HepG2 (cell line): Measurements from ENCODE around the gene SND1. TPM values are rescaled to one million over a fixed set of nuclear protein-coding genes. Genes with fewer than 3 reads are reported as not detected.
A peak's percentile ranks its signal among the peaks of the same experiment; 100 is the strongest.

ENCODE experiments used
- ATAC-seq: fragments of 200-7000 bp; cut with Tn5 transposase; 3 replicates; pipeline ENCODE4 v1.9.1; 2020; ENCODE audit warnings: mild to moderate bottlenecking, moderate library complexity
- BruUV-seq: library from RNA; stranded (reverse); fragments of 400-500 nt; replicated peaks from 2 replicates; lab custom pipeline; 2021; lab: Mats Ljungman, UMichigan
- CTCF ChIA-PET: fragments of 300-600 bp; formaldehyde crosslinking; extraction: SDS; loops from one replicate; lab custom pipeline; 2021; ENCODE audit warnings: low total read pairs, inconsistent platforms, low intra/inter-chr PET ratio; lab: Yijun Ruan, JAX
- POLR2A ChIA-PET: fragments of 350-600 bp; sonication (Branson Sonifier 250); formaldehyde crosslinking; loops from one replicate; lab custom pipeline; 2020; ENCODE audit warnings: antibody characterized with exemption, inconsistent platforms; lab: Yijun Ruan, JAX
- DNase-seq: peaks from one replicate; pipeline ENCODE4 v3.0.0-alpha.2; 2015; ENCODE audit warnings: low spot score
- FAIRE-seq: peaks from 3 replicates; lab custom pipeline; 2011; peaks lifted over from hg19 to GRCh38; lab: Jason Lieb, UNC
- H2AFZ ChIP-seq: one replicate; pipeline ENCODE4 v1.6.1; 2011; ENCODE audit warnings: low read length, inconsistent platforms
- H3K27ac ChIP-seq: fragments of 300-600 bp; 3 replicates; pipeline ENCODE4 v1.8.0; 2011; ENCODE audit warnings: mixed run types, mild to moderate bottlenecking, mixed read lengths, low read length, inconsistent platforms; ENCODE audit not compliant: insufficient read depth; ENCODE audit errors: extremely low read length
- H3K27me3 ChIP-seq, 2 experiments: fragments of 200-600 bp in 1 of 2; 2 replicates in 1 of 2; 3 replicates in 1 of 2; pipeline versions ENCODE4 v1.6.0 to v1.8.0; 2011; ENCODE audit warnings: low read length in 2 of 2, mild to moderate bottlenecking in 2 of 2, moderate library complexity in 2 of 2, inconsistent platforms in 1 of 2; ENCODE audit not compliant: insufficient read depth in 2 of 2, control insufficient read depth in 1 of 2
- H3K36me3 ChIP-seq, 2 experiments: fragments of 200-600 bp in 1 of 2; replicated peaks in 1 of 2; 2 replicates in 1 of 2; 3 replicates in 1 of 2; pipeline versions ENCODE4 v1.5.1 to v1.8.0; 2011; ENCODE audit warnings: low read length in 2 of 2, inconsistent platforms in 1 of 2; ENCODE audit not compliant: insufficient read depth in 2 of 2, control insufficient read depth in 1 of 2
- H3K4me1 ChIP-seq: 2 replicates; pipeline ENCODE4 v1.5.1; 2012; ENCODE audit warnings: low read length, inconsistent platforms; ENCODE audit not compliant: insufficient read depth
- H3K4me2 ChIP-seq: 2 replicates; pipeline ENCODE4 v1.6.0; 2011; ENCODE audit warnings: low read depth, low read length, inconsistent platforms
- H3K4me3 ChIP-seq, 3 experiments: fragments of 200-600 bp in 1 of 3; sonication (generic), shearing (Covaris generic) in 1 of 3; replicated peaks in 1 of 3; 2 replicates each; pipeline ENCODE4 v1.5.1; 2011 to 2016; ENCODE audit warnings: low read length in 3 of 3, inconsistent platforms in 2 of 3, low read depth in 2 of 3, mild to moderate bottlenecking in 2 of 3, control low read depth in 1 of 3, mixed read lengths in 1 of 3; ENCODE audit not compliant: insufficient read depth in 1 of 3
- H3K79me2 ChIP-seq: one replicate; pipeline ENCODE4 v1.6.1; 2011; ENCODE audit warnings: low read length, inconsistent platforms; ENCODE audit not compliant: insufficient read depth
- H3K9ac ChIP-seq: 2 replicates; pipeline ENCODE4 v1.6.0; 2011; ENCODE audit warnings: mild to moderate bottlenecking, low read depth, low read length, inconsistent platforms; ENCODE audit not compliant: insufficient read depth
- H3K9me3 ChIP-seq: 2 replicates; pipeline ENCODE4 v1.5.1; 2012; ENCODE audit warnings: mild to moderate bottlenecking, low read length
- H4K20me1 ChIP-seq: 2 replicates; pipeline ENCODE4 v1.6.0; 2011; ENCODE audit warnings: inconsistent platforms, mild to moderate bottlenecking, low read length, moderate library complexity; ENCODE audit not compliant: insufficient read depth
- ARID3A ChIP-seq: IDR thresholded peaks from 2 replicates; pipeline ENCODE4 v1.6.1; 2012; ENCODE audit warnings: low read depth, low read length, improper control_type of control experiment
- DPF2 ChIP-seq: sonication (generic); formaldehyde crosslinking; IDR thresholded peaks from 2 replicates; pipeline ENCODE4 v1.4.0; 2020; ENCODE audit warnings: mild to moderate bottlenecking, low read depth, missing genetic modification reagents, borderline replicate concordance
- DRAP1 ChIP-seq: IDR thresholded peaks from 2 replicates; pipeline ENCODE4 v1.6.1; 2016; ENCODE audit warnings: missing genetic modification reagents, missing compliant biosample characterization
- ETV6 ChIP-seq: sonication (generic); formaldehyde crosslinking; conservative IDR thresholded peaks from 2 replicates; pipeline ENCODE4 v1.4.0; 2020; ENCODE audit warnings: missing genetic modification reagents
- FOSL1 ChIP-seq: sonication (generic); formaldehyde crosslinking; IDR thresholded peaks from 2 replicates; pipeline ENCODE4 v1.9.0; 2021; ENCODE audit warnings: missing genetic modification reagents, borderline replicate concordance
- FOXA3 ChIP-seq: IDR thresholded peaks from 2 replicates; pipeline ENCODE4 v1.6.1; 2016; ENCODE audit warnings: missing genetic modification reagents, missing compliant biosample characterization
- GATAD2A ChIP-seq: IDR thresholded peaks from 2 replicates; pipeline ENCODE4 v1.6.1; 2016
- HHEX ChIP-seq: IDR thresholded peaks from 2 replicates; pipeline ENCODE4 v1.6.1; 2016; ENCODE audit warnings: control low read depth
- JUN ChIP-seq: sonication (generic); formaldehyde crosslinking; IDR thresholded peaks from 2 replicates; pipeline ENCODE4 v1.4.0; 2020; ENCODE audit warnings: mild to moderate bottlenecking, missing genetic modification reagents
- KLF9 ChIP-seq: IDR thresholded peaks from 2 replicates; pipeline ENCODE4 v1.6.1; 2016; ENCODE audit warnings: low read depth
- NR2F1 ChIP-seq, 2 experiments: fragments of 450-650 bp in 1 of 2; formaldehyde crosslinking in 1 of 2; IDR thresholded peaks; 2 replicates each; pipeline versions ENCODE4 v1.5.0 to v1.6.1; 2016 to 2020; ENCODE audit warnings: mild to moderate bottlenecking in 1 of 2, missing compliant biosample characterization in 1 of 2, missing genetic modification reagents in 1 of 2, moderate library complexity in 1 of 2
- PPARG ChIP-seq: conservative IDR thresholded peaks from 2 replicates; pipeline ENCODE4 v1.6.1; 2016; ENCODE audit warnings: missing biosample characterization, missing genetic modification reagents
- PRMT3 ChIP-seq: sonication (generic); formaldehyde crosslinking; IDR thresholded peaks from 2 replicates; pipeline ENCODE4 v1.8.1; 2022; ENCODE audit warnings: low read depth, mild to moderate bottlenecking, moderate library complexity, missing genetic modification reagents, borderline replicate concordance
- SMAD3 ChIP-seq: sonication (generic); formaldehyde crosslinking; IDR thresholded peaks from 2 replicates; pipeline ENCODE4 v1.4.0; 2020; ENCODE audit warnings: missing genetic modification reagents
- SOX5 ChIP-seq: IDR thresholded peaks from 2 replicates; pipeline ENCODE4 v1.6.1; 2016; ENCODE audit warnings: borderline replicate concordance
- SPEN ChIP-seq: sonication (generic); formaldehyde crosslinking; IDR thresholded peaks from 2 replicates; pipeline ENCODE4 v1.5.1; 2020; ENCODE audit warnings: low read depth, mild to moderate bottlenecking, missing genetic modification reagents
- SRSF1 ChIP-seq: fragments of 200-400 bp; formaldehyde crosslinking; optimal IDR thresholded peaks from 2 replicates; pipeline ENCODE3; 2017; ENCODE audit warnings: mild to moderate bottlenecking, low read depth, low read length, moderate library complexity
- TBX3 ChIP-seq: fragments of 450-650 bp; IDR thresholded peaks from 2 replicates; pipeline ENCODE4 v1.6.1; 2017; ENCODE audit warnings: antibody characterized with exemption, mild to moderate bottlenecking, inconsistent platforms, borderline replicate concordance
- ZFP62 ChIP-seq: sonication (generic); formaldehyde crosslinking; IDR thresholded peaks from 2 replicates; pipeline ENCODE4 v1.4.0; 2020; ENCODE audit warnings: missing genetic modification reagents
- ZNF234 ChIP-seq: sonication (generic); formaldehyde crosslinking; conservative IDR thresholded peaks from 2 replicates; pipeline ENCODE4 v1.5.1; 2020; ENCODE audit warnings: mild to moderate bottlenecking, missing genetic modification reagents
- WGBS: methylation state at CpG from one replicate; pipeline ENCODE4 v1.1.6; 2017; ENCODE audit warnings: low lambda C conversion rate; 5-methylcytosine and 5-hydroxymethylcytosine counted together
- in situ Hi-C: cut with HindIII; loops from 2 replicates; pipeline ENCODE4 v1.10.0; 2017; ENCODE audit warnings: low pct_unique_long_range_greater_than_20kb; ENCODE audit not compliant: extremely low pct_ligation_motif_present
- intact Hi-C: fragments of 100-400 bp; cut with micrococcal nuclease; formaldehyde crosslinking; loops from one replicate; pipeline ENCODE4 v1.10.0; 2022; ENCODE audit not compliant: unreplicated experiment
- polyA plus RNA-seq, 8 experiments: library from polyadenylated mRNA; depleted of rRNA in 3 of 8; stranded (reverse) in 7 of 8; unstranded in 1 of 8; fragments of >200 nt; fragmentation: Illumina TruSeq in 4 of 8; extraction: Trizol in 4 of 8; gene quantifications; 2 replicates each; pipeline versions ENCODE4 v1.2.1 to v1.2.3, GENCODE V29; 2011 to 2016; ENCODE audit warnings: low read depth in 4 of 8, missing spikeins in 1 of 8, mixed read lengths in 1 of 8; ENCODE audit not compliant: insufficient read depth in 1 of 8
- total RNA-seq, 5 experiments: library from RNA; depleted of rRNA; stranded (reverse); fragments of >200 nt; fragmentation: Illumina TruSeq; extraction: Trizol; gene quantifications; 2 replicates each; pipeline ENCODE4 v1.2.3, GENCODE V29; 2016; ENCODE audit warnings: low read depth in 1 of 5

SND1 gene
- total and polyA plus RNA-seq, 2 of the 13 experiments (the other 11 are each of a cell fraction or from before 2014, with no cell fraction given), result 110 to 182 TPM

- POLR2A ChIA-PET, result no interaction called here
- Histone ChIP-seq H3K9me3 (no peaks in the 10 kb centered on the region), H3K79me2 (peaks cover 2% of the 10 kb centered on the region), H2AFZ (no peak overlapping the region), H3K4me3 (no peak overlapping the region), H4K20me1 (peaks cover 14% of the 10 kb centered on the region), H3K27me3 (no peaks in the 10 kb centered on the region), H3K36me3 (peaks cover 0 to 31% of the 10 kb centered on the region in 2 experiments; a peak in 2 of 5 replicates), H3K4me2 (0 out of 2 replicates have a peak overlapping the region, but pooled peaks have one; percentile 23), H3K4me1 (peaks cover 69% of the 10 kb centered on the region), H3K9ac (no peak overlapping the region; the same call in 1 of the 2 replicates), H3K27ac (peak overlapping the region; percentile 27)
- intact Hi-C loops (loop anchor here (10.0 kb wide), 1 partner anchor 97 kb away; no protein-coding TSS in a partner anchor), in situ Hi-C loops (no loop called here)
- DNase-seq, result peak; percentile 83
- BruUV-seq, result no TSS peak
- 41% methylated on average over 6 of the region's 6 CpGs for WGBS
- peak; percentile 86 for ATAC-seq
- peak; percentile 73 for FAIRE-seq
- CTCF ChIA-PET, result no interaction called here
- TF ChIP-seq SMAD3 (0 out of 2 replicates have a peak, but pooled peaks have one; percentile 45), HHEX (CRISPR knock-in tag) (peak; percentile 43; the same call in 1 of the 2 replicates), SOX5 (peak; percentile 34; the same call in 1 of the 2 replicates), TBX3 (peak; percentile 33; the same call in 1 of the 2 replicates), DPF2 (CRISPR knock-in tag) (no peak), NR2F1 (CRISPR knock-in tag; IDR thresholded peaks at IDR 0.05) (peak; percentile 20 to 75; a peak in 2 of 4 replicates), ZNF234 (CRISPR knock-in tag) (no peak), SPEN (CRISPR knock-in tag) (no peak), GATAD2A (CRISPR knock-in tag) (peak; percentile 70), PPARG (CRISPR knock-in tag) (0 out of 2 replicates have a peak, but pooled peaks have one; percentile 34), SRSF1 (no peak), FOSL1 (peak; percentile 60; the same call in 1 of the 2 replicates), ETV6 (CRISPR knock-in tag) (no peak), PRMT3 (CRISPR knock-in tag) (no peak), ARID3A (peak; percentile 53; the same call in 1 of the 2 replicates), ZFP62 (CRISPR knock-in tag) (no peak), DRAP1 (no peak), JUN (CRISPR knock-in tag) (peak; percentile 59), FOXA3 (peak; percentile 44; the same call in 1 of the 2 replicates), KLF9 (CRISPR knock-in tag) (no peak)
Measured at GRCh38 chr7:127907110-127908040, 255.4 kb downstream of the SND1 start.
